ENCODE measurements around the gene GMDS.

GMDS gene

GRCh38 chr6:1608222-1609040 lies 637.0 kb downstream of the GMDS start:
- no peak overlapping the region for H3K4me3 ChIP-seq (ENCODE audit: low read length)
- DNase-seq (ENCODE audit: low read depth, low spot score) = no peak

GRCh38 chr6:1607516-1608221 lies 637.7 kb downstream of the GMDS start:
- no peak overlapping the region for H3K4me3 ChIP-seq (ENCODE audit: low read length)
- DNase-seq (ENCODE audit: low read depth, low spot score) = no peak

DNA sequence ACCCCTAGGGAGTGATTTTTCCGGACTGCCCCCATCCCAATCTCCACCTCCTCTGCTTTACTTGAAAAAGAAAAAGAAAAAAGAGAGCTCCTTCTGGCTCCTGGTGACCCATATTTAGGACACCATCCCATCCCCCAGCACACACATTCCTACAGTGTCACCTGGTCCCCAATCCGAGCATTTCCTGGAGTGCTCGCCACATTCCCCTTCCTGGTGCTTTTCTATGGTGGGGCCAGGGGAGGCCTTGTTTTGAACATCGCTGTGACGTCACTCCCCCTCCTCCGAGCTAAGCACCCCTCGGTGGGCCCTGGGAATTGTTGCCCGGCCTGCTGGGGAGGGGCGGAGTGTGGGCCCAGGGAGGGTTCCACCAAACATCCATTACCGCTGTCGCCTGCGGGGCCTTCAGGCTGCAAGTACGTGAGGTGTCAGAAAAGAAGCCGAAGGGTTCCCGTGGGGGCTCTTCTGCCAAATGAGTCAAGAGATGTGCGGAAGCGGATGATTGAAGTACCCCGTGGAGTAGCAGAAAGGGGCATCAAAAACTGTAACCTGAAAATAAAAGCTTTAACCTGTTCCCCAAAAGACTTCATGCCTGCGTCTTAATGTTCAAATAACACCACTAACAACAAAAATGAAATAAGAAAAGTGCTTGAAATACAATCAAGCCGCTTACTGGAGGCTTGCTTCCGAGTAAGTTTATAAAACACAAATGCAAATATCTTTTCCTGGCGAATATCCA lies 638.5 kb downstream of the GMDS start:
- no peak overlapping the region for H3K4me3 ChIP-seq (ENCODE audit: low read length)
- DNase-seq (ENCODE audit: low read depth, low spot score) = no peak

- H3K4me3 ChIP-seq (ENCODE audit: low read length) = no peak overlapping the region
- DNase-seq (ENCODE audit: low read depth, low spot score) = no peak
Observed at GRCh38 chr6:1605893-1606779, 639.3 kb downstream of the GMDS start.

- no peak overlapping the region for H3K4me3 ChIP-seq (ENCODE audit: low read length)
- no peak for DNase-seq (ENCODE audit: low read depth, low spot score)
Observed at GRCh38 chr6:1605004-1605892, 640.2 kb downstream of the GMDS start.

- DNase-seq (ENCODE audit: low read depth, low spot score) = no peak
- no peak overlapping the region for H3K4me3 ChIP-seq (ENCODE audit: low read length)
Observed at GRCh38 chr6:1604158-1605003, 641.0 kb downstream of the GMDS start.

- no peak for DNase-seq (ENCODE audit: low read depth, low spot score)
- no peak overlapping the region for H3K4me3 ChIP-seq (ENCODE audit: low read length)
Observed at GRCh38 chr6:1603708-1604107, 641.7 kb downstream of the GMDS start.

GRCh38 chr6:1602049-1602713 lies 643.2 kb downstream of the GMDS start:
- no peak for DNase-seq (ENCODE audit: low read depth, low spot score)
- no peak overlapping the region for H3K4me3 ChIP-seq (ENCODE audit: low read length)

- no peak overlapping the region for H3K4me3 ChIP-seq (ENCODE audit: low read length)
- DNase-seq (ENCODE audit: low read depth, low spot score) = no peak
Observed at GRCh38 chr6:1601158-1602048, 644.0 kb downstream of the GMDS start.

- DNase-seq (ENCODE audit: low read depth, low spot score) = no peak
- H3K4me3 ChIP-seq (ENCODE audit: low read length) = no peak overlapping the region
Observed at GRCh38 chr6:1600764-1601157, 644.6 kb downstream of the GMDS start.

DNA sequence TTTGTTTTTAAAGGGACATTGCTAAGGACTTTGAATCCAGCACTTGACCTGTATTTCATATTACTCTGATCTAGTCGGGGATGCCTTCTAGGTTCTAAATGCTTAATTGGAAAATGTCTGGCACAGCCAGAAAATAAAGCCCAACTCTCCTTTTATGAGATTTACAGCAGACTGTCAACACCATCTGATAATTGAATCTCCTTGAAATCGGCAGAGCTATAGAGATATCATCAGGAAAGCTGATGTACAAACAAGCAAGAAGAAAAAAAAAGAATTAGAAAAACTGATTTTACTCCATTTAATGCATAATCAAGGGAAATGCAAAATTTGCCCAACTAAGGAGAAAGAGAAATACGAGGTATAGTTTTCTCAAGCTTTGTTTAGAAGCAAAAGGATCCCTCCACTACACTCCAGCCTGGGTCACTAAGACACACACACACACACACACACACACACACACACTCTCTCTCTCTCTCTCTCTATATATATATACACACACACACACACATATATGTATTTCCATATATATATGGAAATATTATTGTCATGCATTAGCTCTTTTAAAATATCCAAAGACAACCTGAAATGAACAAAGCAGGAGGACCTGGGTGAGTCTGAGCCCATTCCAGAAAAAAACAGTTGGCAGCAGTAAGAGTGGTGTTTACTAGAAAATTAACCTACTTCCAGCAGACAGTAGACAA lies 645.2 kb downstream of the GMDS start:
- no peak overlapping the region for H3K4me3 ChIP-seq (ENCODE audit: low read length)
- no peak for DNase-seq (ENCODE audit: low read depth, low spot score)

DNA sequence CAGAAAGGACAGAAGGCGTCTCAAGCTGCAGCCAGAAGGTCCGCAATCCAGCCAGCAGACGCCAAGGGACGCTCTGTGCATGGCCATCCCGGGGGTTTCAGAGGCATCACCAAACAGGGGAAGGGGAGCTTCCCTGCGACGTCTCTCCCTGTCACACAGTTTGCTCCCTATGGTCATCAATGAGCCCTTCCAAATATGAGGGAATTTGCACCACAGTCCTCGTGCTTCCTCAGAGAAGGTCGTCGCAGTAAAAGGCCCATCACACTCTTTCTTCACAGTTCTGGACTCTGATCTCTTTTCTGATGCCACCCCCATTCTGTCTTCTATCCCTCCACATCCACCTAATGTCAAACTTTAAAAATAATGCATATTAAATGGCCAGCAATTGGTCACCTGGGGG lies 645.9 kb downstream of the GMDS start:
- DNase-seq (ENCODE audit: low read depth, low spot score) = no peak
- H3K4me3 ChIP-seq (ENCODE audit: low read length) = no peak overlapping the region

- DNase-seq (ENCODE audit: low read depth, low spot score) = no peak
- no peak overlapping the region for H3K4me3 ChIP-seq (ENCODE audit: low read length)
Observed at GRCh38 chr6:1598886-1599285, 646.5 kb downstream of the GMDS start.

DNA sequence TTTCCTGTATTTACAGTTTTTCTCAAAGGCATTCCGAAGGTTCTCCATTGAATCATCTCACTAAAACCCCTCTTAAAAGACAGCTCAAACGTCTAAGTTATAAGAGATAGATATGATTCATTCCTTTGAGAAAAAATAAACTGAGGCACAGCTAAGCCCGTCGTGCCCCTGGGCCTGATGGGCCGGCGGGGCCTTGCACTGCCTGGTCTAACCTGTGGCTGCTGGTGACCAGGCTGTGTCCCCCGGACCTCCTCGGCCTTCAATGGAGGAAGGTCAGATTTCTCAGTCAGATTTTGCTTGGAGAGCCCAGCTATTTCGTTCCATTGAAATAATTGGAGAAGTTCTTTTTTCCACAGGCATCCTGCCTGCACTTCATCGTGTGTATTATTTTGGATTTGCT lies 647.0 kb downstream of the GMDS start:
- no peak overlapping the region for H3K4me3 ChIP-seq (ENCODE audit: low read length)
- DNase-seq (ENCODE audit: low read depth, low spot score) = no peak

- no peak overlapping the region for H3K4me3 ChIP-seq (ENCODE audit: low read length)
- no peak for DNase-seq (ENCODE audit: low read depth, low spot score)
Observed at GRCh38 chr6:1597924-1598323, 647.5 kb downstream of the GMDS start.
